ENCODE measurements around the gene NEK10.

DNA sequence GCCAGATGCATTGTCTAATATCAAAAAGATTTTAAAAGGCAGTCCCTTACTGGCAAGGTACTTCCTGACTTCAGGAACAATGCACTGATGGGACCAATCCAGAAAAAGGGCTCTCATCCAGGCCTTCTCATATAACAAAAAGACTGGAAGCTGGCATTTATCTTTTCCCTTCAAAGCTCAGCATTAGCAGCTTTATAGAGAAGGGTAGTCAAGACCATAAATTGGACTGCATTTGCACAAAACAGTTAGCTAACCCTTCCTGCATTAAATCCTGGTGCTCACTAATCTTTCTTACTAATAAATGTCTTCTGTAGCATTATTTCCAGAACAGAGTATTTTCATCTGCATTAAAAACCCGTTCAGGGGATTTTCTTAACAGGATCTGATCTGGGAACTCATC lies 46.0 kb upstream of the NEK10 start:
- no peak for TF ChIP-seq POLR2A (IDR thresholded peaks at IDR 0.05)
- TF ChIP-seq, protein P1, sequence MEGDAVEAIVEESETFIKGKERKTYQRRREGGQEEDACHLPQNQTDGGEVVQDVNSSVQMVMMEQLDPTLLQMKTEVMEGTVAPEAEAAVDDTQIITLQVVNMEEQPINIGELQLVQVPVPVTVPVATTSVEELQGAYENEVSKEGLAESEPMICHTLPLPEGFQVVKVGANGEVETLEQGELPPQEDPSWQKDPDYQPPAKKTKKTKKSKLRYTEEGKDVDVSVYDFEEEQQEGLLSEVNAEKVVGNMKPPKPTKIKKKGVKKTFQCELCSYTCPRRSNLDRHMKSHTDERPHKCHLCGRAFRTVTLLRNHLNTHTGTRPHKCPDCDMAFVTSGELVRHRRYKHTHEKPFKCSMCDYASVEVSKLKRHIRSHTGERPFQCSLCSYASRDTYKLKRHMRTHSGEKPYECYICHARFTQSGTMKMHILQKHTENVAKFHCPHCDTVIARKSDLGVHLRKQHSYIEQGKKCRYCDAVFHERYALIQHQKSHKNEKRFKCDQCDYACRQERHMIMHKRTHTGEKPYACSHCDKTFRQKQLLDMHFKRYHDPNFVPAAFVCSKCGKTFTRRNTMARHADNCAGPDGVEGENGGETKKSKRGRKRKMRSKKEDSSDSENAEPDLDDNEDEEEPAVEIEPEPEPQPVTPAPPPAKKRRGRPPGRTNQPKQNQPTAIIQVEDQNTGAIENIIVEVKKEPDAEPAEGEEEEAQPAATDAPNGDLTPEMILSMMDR (IDR thresholded peaks at IDR 0.05), result no peak

Data from lower leg skin (tissue), 3 donors.